PC-9 (cell line): ENCODE results near the gene MYH6.

ENCODE experiments used
- CTCF ChIP-seq: fragments of 200-600 bp; sonication (generic); conservative IDR thresholded peaks from 2 replicates; pipeline ENCODE4 v1.6.1; 2017; ENCODE audit warnings: mixed run types, antibody characterized with exemption, mild to moderate bottlenecking, moderate library complexity
- EZH2 ChIP-seq: fragments of 200-600 bp; sonication (generic); IDR thresholded peaks from 2 replicates; pipeline ENCODE4 v1.8.0; 2017; ENCODE audit warnings: antibody characterized with exemption, low read depth

- no peak for TF ChIP-seq CTCF
- TF ChIP-seq EZH2: no peak
Measured at GRCh38 chr14:23388996-23389395, 19.1 kb downstream of the MYH6 start.
